Stomach (tissue), 9 donors: Measurements from ENCODE around the gene PPP2R3B. TPM values are rescaled to one million over a fixed set of nuclear protein-coding genes. Genes with fewer than 3 reads are reported as not detected.

Experiments used
- DNase-seq, 2 donors: peaks; one replicate each; pipeline versions ENCODE4 v3.0.0 to v3.0.0-alpha.2; 2013 to 2019
- H3K27ac ChIP-seq, 5 donors: fragments of 200-600 bp in 4 of 5; sonication (generic) in 4 of 5; one replicate each; pipeline ENCODE4 v1.5.1; 2013 to 2019; ENCODE audit warnings: mild to moderate bottlenecking in 1 of 5, moderate library complexity in 1 of 5
- H3K27me3 ChIP-seq, 3 donors: fragments of 200-600 bp; sonication (generic); one replicate each; pipeline ENCODE4 v1.5.1; 2017 to 2019; ENCODE audit warnings: mixed run types in 1 of 3
- H3K36me3 ChIP-seq, 4 donors: fragments of 200-600 bp; sonication (generic); 1 replicate in 3 of 4; 2 replicates in 1 of 4; pipeline ENCODE4 v1.5.1; 2016 to 2019
- H3K4me1 ChIP-seq, 4 donors: fragments of 200-600 bp; sonication (generic); one replicate each; pipeline ENCODE4 v1.5.1; 2016 to 2019
- H3K4me3 ChIP-seq, 4 donors: fragments of 200-600 bp; sonication (generic) in 3 of 4; one replicate each; pipeline ENCODE4 v1.5.1; 2016 to 2019; ENCODE audit warnings: mild to moderate bottlenecking in 1 of 4
- H3K9me3 ChIP-seq, 4 donors: fragments of 200-600 bp; sonication (generic); one replicate each; pipeline ENCODE4 v1.5.1; 2016 to 2019
- CTCF ChIP-seq, 7 experiments: fragments of 450-650 bp in 4 of 7; fragments of 200-600 bp in 3 of 7; sonication (generic) in 3 of 7; IDR thresholded peaks; one replicate each; pipeline ENCODE4 v1.5.1; 2016 to 2019; ENCODE audit warnings: antibody characterized with exemption in 7 of 7, control low read depth in 2 of 7, mild to moderate bottlenecking in 1 of 7
- EP300 ChIP-seq: sonication (generic); formaldehyde crosslinking; IDR thresholded peaks from one replicate; pipeline ENCODE4 v1.6.1; 2017; ENCODE audit warnings: antibody characterized with exemption
- POLR2A ChIP-seq, 4 donors: fragments of 450-650 bp; IDR thresholded peaks; one replicate each; pipeline ENCODE4 v1.6.1; 2016; ENCODE audit warnings: antibody characterized with exemption in 4 of 4, control low read depth in 2 of 4, mild to moderate bottlenecking in 1 of 4, moderate library complexity in 1 of 4
- POLR2AphosphoS5 ChIP-seq, 3 donors: sonication (generic); formaldehyde crosslinking; IDR thresholded peaks; one replicate each; pipeline ENCODE4 v1.6.1; 2016; ENCODE audit warnings: antibody characterized with exemption in 3 of 3
- WGBS, 5 donors: extraction: QIAGEN DNeasy Blood & Tissue Kit in 3 of 5; methylation state at CpG; one replicate each; pipeline versions ENCODE4 v1.1.5 to v1.1.7; 2013 to 2018; 5-methylcytosine and 5-hydroxymethylcytosine counted together
- intact Hi-C: fragments of 100-400 bp; cut with DNase I; formaldehyde crosslinking; loops from one replicate; pipeline ENCODE4 v1.15.1; 2023; ENCODE audit warnings: low total_unique reads
- polyA plus RNA-seq, 3 donors: library from polyadenylated mRNA; stranded (reverse); fragments of 200-250 nt; gene quantifications; one replicate each; pipeline ENCODE4 v1.2.3, GENCODE V29; 2013
- total RNA-seq, 5 donors: library from RNA; depleted of rRNA; stranded (reverse); fragments of >200 nt; gene quantifications; one replicate each; pipeline versions ENCODE4 v1.1.0 to v1.2.3, GENCODE V29; 2014 to 2016
- donor health status: healthy with polysubstance abuse.
- donor health status: Bipolar disorder and iron deficiency.
- donor health status: healthy.

The PPP2R3B gene
- total and polyA plus RNA-seq, 8 donors: 5.3 to 31.7 (median 15.0) TPM

GRCh38 chrX:370963-371745, 15.6 kb downstream of the PPP2R3B start:
- Histone ChIP-seq H3K9me3 (no peaks in the 10 kb centered on the region), H3K27ac (no peak overlapping the region), H3K4me1 (peaks cover 14 to 28% (median 21%) of the 10 kb centered on the region in 4 donors), H3K27me3 (peaks cover 0 to 58% (median 36%) of the 10 kb centered on the region in 3 donors), H3K4me3 (no peak overlapping the region), H3K36me3 (no peaks in the 10 kb centered on the region)
- WGBS, 5 donors: 91 to 94% (median 93%) methylated on average over 47 to 48 of the region's 48 CpGs
- no peak for DNase-seq
- no peak for TF ChIP-seq POLR2A (IDR thresholded peaks at IDR 0.05)
- TF ChIP-seq EP300: no peak
- TF ChIP-seq CTCF (IDR thresholded peaks at IDR 0.05): no peak
- no peak for TF ChIP-seq POLR2AphosphoS5 (IDR thresholded peaks at IDR 0.05)
- intact Hi-C loops: no loop called here

DNA sequence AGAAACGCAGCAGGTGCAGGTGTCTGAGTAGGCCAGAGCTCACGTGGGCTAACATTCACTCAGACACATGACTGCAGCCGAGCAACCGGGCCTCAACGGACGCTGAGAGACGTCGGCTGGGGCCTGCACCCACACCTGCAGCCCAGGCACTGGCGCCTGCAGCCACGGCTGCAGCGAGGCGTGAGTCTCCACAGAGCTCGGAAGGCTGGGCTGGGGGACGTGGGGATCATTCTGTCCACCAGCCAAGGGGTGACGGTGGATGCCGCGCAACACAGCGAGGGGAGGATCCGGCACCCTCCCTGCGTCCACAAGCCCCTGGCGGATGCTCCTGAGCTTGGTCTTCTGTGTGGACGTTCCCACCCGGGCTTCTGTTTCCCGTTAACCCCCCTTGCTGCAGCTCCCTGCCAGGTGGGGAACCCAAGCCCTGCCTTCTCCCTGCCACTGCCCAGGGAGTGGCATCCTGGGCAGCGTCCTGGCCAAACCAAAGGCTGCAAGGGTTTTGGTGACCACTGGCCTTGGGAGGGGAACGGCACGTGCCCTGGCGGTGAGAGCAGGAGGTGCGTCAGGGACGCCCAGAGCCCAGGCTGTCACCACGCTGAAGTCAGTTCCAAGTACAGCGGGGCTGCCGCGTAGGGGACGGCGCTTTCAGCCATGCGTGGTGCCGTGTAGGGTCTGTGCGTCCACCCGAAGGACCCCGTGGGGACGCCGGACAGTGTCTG, 16.3 kb downstream of the PPP2R3B start:
- no peaks in the 10 kb centered on the region for H3K9me3 ChIP-seq
- DNase-seq: peak in 1 of 2 donors; percentile 32

DNA sequence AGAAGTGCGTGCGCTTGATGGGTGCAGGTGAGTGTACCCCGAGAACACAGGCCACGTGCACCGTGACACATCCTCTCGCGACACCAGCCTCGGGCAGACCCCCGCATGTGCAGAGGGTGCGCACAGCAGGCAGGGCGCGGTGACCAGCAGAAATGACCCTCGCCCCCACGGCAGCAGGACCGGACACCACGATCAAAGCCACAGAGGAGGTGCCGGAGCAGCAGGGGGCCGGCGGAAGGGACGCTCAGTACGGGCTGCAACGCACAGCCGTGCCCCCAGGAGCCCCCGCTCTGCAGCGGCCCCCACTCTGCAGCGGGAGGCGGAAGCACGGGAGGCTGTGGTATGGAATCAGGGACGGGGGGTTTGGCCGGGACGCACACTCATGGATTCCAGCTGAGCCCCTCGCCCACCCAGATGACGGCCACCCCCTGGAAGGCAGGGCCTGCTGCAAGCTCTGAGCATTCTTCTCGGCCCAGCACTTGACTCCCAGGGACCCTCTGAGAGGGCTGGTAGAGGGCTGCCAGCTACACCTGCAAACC, 17.1 kb downstream of the PPP2R3B start:
- WGBS, 5 donors: 88 to 96% (median 94%) methylated on average over 31 to 34 of the region's 34 CpGs
- no peak for TF ChIP-seq POLR2A (IDR thresholded peaks at IDR 0.05)
- TF ChIP-seq EP300: no peak
- Histone ChIP-seq H3K9me3 (no peaks in the 10 kb centered on the region), H3K27me3 (peaks cover 0 to 44% (median 23%) of the 10 kb centered on the region in 3 donors), H3K4me3 (no peak overlapping the region), H3K4me1 (peaks cover 10 to 24% (median 18%) of the 10 kb centered on the region in 4 donors), H3K27ac (no peak overlapping the region), H3K36me3 (no peaks in the 10 kb centered on the region)
- no peak for DNase-seq
- intact Hi-C loops: no loop called here

More for the DNA sequence above, 16.3 kb downstream of the PPP2R3B start:
- no peak overlapping the region for H3K4me3 ChIP-seq
- H3K27me3 ChIP-seq: peaks cover 0 to 51% (median 31%) of the 10 kb centered on the region in 3 donors
- intact Hi-C loops: no loop called here
- 78 to 91% (median 90%) methylated on average over 13 to 43 of the region's 43 CpGs for WGBS, 5 donors
- H3K36me3 ChIP-seq: no peaks in the 10 kb centered on the region
- no peak overlapping the region for H3K27ac ChIP-seq
- TF ChIP-seq POLR2AphosphoS5 (IDR thresholded peaks at IDR 0.05) (no peak), EP300 (no peak), POLR2A (IDR thresholded peaks at IDR 0.05) (no peak), CTCF (IDR thresholded peaks at IDR 0.05) (no peak)
- H3K4me1 ChIP-seq: peaks cover 14 to 28% (median 21%) of the 10 kb centered on the region in 4 donors

- Histone ChIP-seq H3K27me3 (peaks cover 0 to 37% (median 17%) of the 10 kb centered on the region in 3 donors), H3K4me1 (peaks cover 4 to 18% (median 13%) of the 10 kb centered on the region in 4 donors), H3K9me3 (no peaks in the 10 kb centered on the region), H3K36me3 (no peaks in the 10 kb centered on the region), H3K27ac (no peak overlapping the region), H3K4me3 (no peak overlapping the region)
- WGBS, 5 donors: 71 to 78% (median 72%) methylated on average over 14 to 25 of the region's 25 CpGs
- intact Hi-C loops: no loop called here
- no peak for DNase-seq
- TF ChIP-seq EP300: no peak
- TF ChIP-seq CTCF (IDR thresholded peaks at IDR 0.05): no peak
- no peak for TF ChIP-seq POLR2A (IDR thresholded peaks at IDR 0.05)
- no peak for TF ChIP-seq POLR2AphosphoS5 (IDR thresholded peaks at IDR 0.05)
These were observed 17.7 kb downstream of the PPP2R3B start for GRCh38 chrX:368811-369562.
